Lung microvascular endothelial cell (primary cell): ENCODE data around the gene DPYD. TPM values are rescaled to one million over a fixed set of nuclear protein-coding genes. Genes with fewer than 3 reads are reported as not detected.

Experiments
- DNase-seq, 2 donors: peaks; one replicate each; pipeline versions ENCODE4 v3.0.0 to v3.0.0-alpha.2; 2010; ENCODE audit warnings: low read depth in 2 of 2
- total RNA-seq: library from RNA; depleted of rRNA; stranded (reverse); fragments of >200 nt; gene quantifications from 2 replicates; pipeline ENCODE4 v1.2.1, GENCODE V29; 2014

The DPYD gene
- total RNA-seq, 1 donor from 2014 or later = 15.9 TPM

DNA sequence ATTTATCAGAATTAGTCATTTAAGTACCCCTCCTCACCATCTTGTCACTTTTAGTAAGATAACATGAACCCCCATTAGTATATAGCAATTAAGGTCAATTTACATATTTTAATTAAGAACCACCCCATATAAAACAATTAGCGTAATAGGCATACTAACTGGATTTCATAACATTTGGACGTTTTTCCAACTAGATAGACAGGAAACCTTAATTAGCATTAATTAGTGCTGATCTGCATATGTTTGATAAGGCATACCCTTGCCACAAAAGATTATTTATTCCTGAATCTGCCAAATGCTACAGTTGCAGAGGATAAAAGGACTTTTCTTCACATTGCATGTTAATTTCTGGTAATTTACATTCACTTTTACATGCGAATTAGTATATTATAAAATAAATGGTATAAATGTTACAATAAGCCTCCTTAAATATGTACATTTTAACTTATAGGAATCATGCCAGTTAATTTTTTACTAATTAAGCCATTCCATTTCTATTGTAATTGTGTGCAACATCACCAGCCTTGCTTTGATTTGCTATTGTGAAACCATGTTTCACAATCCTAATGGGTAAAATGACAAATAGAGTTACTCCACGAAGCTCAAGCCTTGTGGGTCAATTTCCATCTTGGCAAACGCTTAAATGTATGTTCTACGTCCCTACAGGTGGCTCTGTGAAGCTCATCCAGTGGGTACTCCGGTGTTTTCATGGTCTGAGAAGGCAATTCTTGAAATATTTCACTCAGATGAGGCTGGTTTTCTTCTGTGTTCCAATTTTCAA, 469.6 kb downstream of the DPYD start:
- DNase-seq = no peak

- DNase-seq = no peak
These were observed 478.9 kb downstream of the DPYD start for GRCh38 chr1:97441966-97442365.

- no peak for DNase-seq
These were observed 487.0 kb downstream of the DPYD start for GRCh38 chr1:97433824-97434177.

DNA sequence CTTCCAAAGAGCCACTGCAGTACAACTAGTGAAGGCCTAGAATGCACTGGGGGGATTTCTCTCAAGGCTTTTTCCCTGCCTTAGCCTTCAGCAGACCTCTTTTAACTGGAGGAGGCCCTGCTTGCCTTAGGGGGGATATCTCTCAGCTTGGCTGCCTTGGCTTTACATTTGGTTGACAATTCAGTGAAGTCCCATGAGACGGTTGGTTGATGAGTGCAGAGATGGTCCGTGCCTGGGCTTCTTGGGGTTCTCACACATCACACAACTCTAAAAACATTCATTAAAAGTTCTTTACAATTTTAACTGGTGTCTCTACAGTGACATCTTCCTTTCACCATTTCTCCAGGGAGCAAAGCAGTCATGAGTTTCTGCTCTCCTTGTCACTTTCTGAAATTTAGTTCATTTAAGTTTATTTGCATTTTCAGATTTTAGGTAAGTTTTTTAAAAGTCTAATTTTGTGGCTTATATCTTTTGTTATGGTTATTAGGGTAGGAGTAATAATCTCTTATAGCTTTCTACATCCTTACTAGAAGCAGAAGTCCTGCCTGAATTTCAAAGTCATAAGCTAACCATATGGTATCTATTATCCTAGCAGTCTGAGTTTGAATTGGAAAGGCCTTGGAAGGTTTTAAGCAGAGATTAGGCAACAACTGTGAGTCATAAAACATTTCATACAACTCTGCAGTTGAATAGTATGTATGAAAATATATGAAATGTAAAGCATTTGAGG, 487.6 kb downstream of the DPYD start:
- DNase-seq = peak in 1 of 2 donors; percentile 1

- no peak for DNase-seq
These were observed 493.5 kb downstream of the DPYD start for GRCh38 chr1:97427371-97427770.

DNA sequence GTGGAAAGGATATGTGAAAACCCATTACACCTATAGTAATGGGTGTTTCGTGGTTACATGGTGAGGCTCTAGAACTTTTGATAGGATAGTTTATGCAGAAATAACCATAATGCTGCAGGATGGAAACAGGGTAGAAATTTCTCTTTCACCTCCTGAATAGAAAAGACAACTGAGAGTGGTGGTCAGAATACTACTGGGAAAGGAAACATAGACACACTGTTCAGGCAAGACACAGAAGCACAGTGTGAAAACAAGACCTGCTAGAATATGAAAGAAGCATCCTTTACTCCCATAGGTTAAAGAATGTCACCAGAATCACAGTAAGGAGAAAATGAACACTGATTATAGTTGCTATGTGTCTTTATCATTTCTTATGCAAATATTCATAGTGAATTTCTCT, 496.6 kb downstream of the DPYD start:
- no peak for DNase-seq

GRCh38 chr1:97423403-97423802, 497.4 kb downstream of the DPYD start:
- DNase-seq = no peak

DNA sequence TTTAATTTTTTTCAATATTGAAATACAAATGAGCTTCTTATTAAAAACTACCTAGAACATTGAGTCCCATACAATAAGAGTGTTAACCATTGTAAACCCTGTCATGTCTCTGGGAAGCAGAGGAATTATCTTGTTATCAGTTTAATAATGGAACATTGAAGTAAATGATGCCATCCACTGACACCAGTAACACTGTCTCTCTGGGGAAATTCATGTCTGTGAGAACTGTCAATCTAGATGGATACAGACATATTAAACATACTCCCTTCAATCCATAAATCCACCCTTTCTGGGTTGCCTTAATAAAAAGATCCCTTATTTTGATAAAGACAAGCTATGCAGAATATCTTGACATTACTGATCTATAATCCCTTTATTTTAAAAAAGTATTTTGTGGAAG, 503.2 kb downstream of the DPYD start:
- DNase-seq = no peak

GRCh38 chr1:97414682-97415312, 506.0 kb downstream of the DPYD start:
- no peak for DNase-seq

GRCh38 chr1:97412737-97413136, 508.1 kb downstream of the DPYD start:
- no peak for DNase-seq

- DNase-seq = no peak
These were observed 508.7 kb downstream of the DPYD start for GRCh38 chr1:97412166-97412565.

DNA sequence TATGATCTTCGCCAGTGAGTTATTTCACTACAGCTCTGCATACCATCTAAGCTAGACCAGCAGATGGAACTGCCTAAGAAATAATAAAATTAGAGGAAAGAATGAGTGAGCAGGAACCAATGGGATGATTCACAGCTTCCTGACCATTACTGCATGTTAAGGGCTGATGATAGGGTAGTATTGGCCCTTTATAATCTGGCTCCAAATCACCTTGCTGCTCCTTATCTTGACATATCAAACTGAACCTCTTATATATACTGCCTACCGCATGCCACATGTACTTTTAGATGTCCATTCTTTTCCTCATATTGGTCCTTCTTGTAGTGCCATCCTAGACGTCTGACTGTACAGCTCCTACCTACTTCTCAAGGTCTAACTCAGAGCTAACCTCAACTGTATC, 524.4 kb downstream of the DPYD start:
- DNase-seq = peak; percentile 45 to 72

DNA sequence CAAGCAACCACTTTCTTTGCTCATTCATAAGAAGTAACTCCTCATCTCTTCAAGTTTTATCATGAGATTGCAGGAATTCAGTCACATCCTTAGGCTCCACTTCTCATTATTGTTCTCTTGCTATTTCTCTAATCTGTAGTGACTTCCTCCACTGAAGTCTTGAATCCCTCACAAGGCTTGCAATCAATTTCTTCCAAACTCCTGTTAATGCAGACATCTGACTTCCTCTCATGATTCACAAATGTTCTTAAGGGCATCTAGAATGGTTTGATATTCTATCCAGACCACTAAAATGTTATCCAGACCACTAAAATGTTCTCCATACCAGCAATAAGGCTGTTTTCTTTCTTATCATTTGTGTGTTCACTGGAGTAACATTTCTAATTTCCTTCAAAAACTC, 528.1 kb downstream of the DPYD start:
- peak in 1 of 2 donors; percentile 56 for DNase-seq

DNA sequence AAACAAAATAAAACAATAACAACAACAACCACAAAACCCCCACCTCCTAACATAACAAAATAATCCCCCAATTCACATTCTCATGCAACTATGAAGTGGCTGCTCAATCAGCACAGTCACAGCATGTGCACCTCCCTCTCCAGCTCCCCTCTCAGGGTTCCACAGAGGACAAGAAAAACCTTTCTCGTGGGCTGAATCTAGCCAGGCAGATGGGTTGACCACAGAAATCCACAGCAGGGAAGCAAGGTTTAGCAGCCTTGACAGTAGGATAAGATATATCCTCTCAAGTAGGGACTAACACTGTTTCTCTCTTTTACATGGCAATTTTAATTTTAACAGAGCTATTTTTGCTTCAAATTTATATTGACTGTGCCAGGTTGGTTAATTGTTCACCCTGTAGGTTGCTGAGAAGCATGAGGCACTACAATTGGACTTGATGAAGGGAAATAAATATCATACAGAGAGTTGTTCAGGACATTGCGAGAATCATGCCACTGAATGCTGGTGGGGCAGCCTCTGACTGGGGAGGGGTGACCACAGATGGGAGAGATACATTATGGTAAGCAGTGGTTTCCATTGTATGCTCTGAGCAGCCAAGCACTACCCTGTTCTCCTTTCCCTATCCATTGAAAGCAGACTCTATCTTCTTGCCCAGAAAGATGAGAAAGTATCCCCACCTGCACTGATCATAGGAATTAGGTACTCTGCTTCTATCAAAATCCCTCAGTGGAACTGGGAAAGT, 535.1 kb downstream of the DPYD start:
- no peak for DNase-seq

DNA sequence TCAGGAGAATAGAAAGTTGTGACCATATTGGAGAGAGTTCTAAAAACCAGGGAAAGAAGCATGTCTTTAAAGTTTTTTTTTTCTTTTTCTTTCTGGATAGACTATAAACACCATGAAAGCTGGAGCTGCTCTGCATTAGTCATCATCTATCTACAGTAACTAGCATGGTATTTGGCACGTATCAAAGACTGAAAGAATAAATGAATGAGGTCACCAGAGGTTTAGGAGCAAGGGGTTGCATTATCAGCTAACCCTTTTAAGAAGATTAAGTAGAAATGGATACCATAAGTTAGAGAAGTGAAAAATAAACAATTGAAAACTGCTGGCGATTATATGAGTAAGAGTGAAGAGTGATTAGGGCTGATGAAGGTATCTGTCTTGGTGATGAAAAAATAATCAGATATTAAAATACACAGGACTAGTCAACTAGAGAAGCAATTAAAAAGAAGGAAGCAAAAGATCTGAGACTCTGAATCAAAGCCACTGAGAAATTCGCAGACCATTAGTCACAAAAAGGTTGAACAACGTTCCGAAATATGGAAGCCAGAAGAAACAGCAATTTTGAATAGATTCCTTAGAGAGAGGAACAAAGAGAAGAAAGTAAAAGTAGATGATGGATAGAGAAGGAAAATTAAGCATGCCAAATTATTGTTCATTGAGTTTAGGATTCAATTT, 536.4 kb downstream of the DPYD start:
- peak in 1 of 2 donors; percentile 69 for DNase-seq

DNA sequence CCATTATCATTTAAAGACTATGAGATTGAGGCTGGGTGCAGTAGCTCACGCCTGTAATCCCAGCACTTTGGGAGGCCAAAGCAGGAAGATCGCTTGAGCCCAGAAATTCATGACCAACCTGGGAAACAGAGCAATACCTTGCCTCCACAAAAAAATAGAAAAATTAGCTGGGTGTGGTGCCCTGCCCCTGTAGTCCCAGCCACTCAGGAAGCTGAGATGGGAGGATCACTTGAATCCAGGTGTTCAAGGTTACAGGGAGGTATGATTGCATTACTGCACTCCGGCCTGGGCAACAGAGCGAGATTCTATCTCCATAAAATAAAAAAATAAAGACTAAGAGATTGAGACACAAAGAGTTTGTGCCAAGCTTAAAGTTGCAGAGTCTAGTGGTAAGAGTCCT, 537.0 kb downstream of the DPYD start:
- DNase-seq = no peak

GRCh38 chr1:97382206-97382605, 538.6 kb downstream of the DPYD start:
- no peak for DNase-seq

DNA sequence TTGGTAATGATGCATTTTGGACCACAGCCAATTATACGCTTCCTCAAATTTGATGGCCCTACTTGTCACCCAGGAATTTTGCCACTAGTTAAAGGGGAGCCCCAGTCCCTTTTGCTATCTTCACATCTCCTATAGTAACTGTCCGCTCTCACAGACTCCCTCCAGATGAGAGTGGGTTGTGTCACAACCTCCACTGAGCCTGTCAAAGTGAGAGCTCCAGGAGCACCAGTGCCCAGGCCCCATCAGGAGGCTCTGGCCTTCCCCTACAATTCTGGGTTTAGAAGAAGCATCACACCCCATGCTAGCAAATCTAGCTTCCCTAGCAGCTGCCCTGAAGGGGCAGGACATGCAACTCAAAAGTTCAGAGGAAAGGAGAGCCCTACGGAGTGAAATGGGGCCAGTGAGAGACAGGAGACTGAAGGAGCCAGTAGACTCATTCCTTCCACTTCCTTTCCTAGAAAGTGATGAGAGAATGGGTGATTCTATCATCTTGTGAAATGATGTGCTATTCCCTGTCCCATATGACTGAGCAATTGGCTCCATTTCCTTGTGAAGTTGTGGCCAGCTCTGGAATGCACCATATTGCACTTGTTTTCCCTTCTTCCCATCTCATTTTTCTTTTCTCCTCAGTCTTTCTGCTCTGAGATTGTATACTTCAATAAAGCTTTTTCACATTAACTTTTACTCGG, 541.3 kb downstream of the DPYD start:
- peak in 1 of 2 donors; percentile 14 for DNase-seq

DNA sequence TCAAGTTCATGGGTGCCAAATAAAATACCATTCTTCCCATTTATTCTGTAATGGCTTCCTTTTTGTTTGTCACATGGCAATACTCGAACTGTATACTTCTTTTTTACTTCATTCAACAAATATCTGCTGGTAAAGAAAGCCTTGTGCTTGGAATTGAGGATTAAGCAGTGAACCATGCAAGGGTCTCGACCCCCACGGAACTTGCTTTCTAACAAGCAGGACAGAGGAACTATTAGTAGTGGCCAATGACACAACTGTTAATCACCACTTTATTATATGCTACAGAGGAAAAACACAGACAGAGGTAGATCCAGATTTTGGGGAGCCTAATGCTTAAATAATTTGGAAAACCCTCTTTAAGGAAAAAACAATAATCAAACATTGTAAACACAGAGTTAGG, 542.2 kb downstream of the DPYD start:
- DNase-seq = no peak

DNA sequence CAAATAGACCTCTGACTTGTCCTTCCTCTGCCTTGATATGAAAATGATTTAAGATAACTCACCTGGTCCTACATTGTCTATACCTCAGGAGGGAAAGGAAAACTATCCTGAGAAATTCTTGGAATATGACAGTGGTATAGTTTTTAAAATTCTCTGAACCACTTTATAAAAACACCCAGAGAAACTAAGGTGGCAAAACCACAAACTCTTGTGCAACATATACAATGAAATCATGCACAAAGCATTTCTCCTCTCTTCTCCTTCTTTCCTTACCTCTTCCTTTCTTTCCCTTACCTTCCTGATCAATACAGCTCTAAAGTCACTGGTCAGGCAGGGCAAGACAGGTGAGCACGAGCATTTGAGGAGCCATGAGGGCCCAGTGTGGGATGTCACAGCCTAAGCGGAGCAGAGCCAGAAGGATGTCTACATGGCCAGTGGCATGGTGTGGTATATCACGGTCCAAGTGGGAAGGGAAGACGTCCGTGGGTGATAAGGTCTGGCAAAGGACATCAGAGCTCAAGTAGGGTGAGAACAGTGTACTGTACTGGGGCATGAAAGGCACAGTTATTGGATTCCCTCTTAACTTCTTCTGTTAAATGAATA, 543.3 kb downstream of the DPYD start:
- no peak for DNase-seq
